NOMO-1 treated with dmso at 0.1 percent for 144 hours (cell line): ENCODE data around the gene GTF2H2C.
"Not testable (repeated sequence)": the region's sequence is repeated elsewhere in the genome, so short reads cannot be mapped to it uniquely, and the experiment has no call there.

Experiments used
- DNase-seq: peaks from one replicate; lab custom pipeline; 2025; ENCODE audit not compliant: unreplicated experiment; lab: John Stamatoyannopoulos, UW

GTF2H2C gene

DNA sequence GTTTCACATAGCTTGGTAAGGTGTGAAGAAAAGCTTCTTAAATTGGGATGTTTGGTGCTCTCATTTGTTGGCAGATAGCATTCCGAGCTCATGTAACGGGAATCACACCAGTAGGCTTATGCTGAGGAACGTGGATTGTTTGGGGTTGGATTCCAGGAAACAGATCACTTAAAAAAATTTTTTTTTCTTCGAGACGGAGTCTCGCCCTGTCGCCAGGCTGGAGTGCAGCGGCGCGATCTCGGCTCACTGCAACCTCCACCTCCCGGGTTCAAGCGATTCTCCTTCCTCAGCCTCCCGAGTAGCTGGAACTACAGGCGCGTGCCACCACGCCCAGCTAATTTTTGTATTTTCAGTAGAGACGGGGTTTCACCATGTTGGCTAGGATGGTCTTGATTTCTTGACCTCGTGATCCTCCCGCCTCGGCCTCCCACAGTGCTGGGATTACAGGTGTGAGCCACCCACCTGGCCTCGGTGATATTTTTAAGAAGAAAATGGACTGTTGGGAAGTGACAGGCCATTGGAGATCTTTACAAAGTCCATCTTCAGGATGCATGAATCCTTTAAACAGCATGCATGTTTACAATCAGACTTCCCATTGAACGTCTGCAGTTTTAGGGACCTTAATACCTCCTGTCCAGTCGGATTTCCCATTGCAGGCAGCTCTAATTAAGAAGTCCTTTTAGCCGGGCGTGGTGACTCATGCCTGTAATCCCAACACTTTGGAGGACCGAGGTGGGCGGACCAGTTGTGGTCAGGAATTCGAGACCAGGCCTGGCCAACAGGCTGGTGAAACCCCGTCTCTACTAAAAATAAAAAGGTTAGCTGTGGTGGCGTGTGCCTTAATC lies 818 bp downstream of the GTF2H2C start:
- not testable (repeated sequence) for DNase-seq

DNA sequence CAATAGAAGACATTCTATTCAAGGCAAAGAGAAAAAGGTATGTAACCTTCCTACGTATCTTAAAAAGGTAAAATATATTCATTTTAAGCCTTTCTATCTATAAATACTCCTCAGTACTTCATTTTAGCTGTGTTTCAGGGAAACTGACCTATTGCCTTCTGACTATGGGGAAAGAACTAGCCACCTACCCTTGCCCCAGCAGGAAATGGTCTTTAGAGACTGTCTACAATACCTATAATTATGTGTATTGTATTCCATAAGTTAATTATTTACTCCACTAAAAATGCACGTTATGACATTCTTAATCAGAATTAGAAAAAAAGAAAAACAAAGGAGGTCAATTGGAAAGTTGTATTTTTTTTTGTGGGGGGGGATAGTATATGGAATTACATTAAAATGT lies 6.2 kb downstream of the GTF2H2C start:
- DNase-seq: not testable (repeated sequence)

DNA sequence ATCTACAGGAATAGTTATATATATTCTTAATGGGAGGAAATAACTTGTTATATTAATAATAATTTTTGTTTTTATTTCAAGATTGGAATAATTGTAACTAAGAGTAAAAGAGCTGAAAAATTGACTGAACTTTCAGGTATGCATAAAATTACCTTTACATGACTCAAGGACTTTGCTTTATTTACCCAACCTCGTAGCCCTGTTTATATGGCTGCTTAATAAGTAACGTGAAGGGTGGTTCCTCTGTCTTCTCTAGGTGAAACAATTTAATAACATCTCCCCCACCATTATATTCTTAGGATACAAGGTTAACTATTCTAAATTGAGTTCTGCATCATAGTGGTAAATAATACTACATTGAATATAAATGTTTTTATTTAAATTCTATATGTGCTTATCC lies 8.1 kb downstream of the GTF2H2C start:
- not testable (repeated sequence) for DNase-seq

DNA sequence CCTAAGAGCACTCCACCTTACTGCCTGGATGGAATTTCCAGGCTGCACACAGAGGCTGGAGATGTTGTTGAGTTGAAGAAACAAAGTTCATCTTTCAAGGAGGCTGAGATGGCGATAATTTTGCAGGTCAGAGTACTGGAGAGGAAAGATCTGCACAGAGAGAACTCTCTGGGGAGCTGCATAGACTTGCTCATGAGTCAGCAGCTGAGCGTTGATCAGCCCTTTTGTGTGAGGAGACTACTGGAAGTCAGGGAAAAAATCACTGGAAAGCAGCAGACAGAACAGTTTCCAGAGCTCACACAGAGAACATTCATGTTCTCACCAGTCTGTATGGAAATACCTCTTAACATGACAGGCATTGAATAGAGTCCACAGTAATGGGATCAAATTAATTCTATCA lies 23.4 kb downstream of the GTF2H2C start:
- not testable (repeated sequence) for DNase-seq

DNA sequence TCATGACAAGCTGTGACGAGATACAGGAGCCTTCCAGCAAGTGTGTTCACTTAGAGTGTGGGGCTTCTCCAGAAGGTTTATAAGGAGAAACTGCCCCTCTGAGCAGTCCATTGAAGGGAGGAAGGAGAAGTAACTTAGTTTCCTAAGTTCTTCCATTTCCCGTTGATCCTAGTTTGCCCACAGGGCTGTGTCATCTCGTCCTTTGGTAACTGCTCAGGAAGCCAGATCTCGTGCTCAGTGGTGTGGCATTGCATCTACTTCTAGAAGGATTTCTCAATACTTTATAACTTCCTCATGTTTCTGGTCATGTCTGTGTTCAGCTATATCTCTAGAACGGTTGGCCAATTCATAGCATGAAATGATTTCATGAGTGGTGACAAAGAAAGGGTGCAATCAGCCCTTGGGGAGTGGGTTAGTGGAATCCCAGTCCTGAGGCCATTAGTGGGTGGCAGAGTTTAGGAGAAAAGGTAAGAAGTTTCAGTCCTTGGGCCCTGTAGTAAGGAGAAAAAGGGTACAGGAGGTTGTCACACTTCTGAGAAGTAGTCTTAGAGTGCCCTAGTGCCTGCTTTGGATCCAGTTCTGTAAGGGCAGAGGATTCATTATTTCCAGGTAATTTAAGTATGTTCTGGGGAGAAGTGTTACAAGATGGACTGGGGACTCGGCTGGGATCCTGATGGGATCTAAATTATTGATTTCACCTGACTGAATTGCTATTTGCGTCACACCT lies 36.3 kb downstream of the GTF2H2C start:
- DNase-seq: not testable (repeated sequence)

DNA sequence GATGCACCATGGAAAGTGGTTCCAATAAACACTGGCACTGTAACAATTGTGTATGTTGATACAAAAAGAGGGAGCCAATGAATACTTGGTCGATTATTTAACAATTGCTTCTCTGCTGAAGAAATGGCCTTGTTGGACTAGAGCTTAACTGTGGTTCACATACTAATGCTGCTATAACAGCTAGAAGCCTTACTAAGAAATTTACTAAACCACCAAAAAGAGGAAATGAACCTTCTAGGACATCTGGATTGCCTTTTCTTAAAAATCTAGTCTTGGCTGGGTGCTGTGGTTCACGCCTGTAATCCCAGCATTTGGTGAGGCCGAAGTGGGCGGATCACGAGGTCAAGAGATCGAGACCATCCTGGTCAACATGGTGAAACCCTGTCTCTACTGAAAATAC lies 42.0 kb downstream of the GTF2H2C start:
- not testable (repeated sequence) for DNase-seq

DNA sequence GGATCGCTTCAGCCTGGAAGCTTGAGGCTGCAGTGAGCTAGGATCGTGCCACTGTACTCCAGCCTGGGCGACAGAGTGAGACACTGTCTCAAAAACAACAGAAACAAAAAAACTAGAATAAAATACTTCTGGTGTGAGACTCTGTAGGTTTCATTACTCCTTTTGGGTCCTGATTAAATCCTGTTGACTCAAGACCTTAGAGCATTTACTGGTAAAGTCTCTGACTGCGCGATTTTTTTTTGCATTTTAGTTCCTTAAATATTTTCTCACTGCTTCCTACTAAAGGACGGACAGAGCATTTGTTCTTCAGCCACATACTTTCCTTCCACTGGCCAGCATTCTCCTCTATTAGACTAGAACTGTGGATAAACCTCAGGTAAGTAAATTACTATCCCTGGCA lies 46.8 kb downstream of the GTF2H2C start:
- DNase-seq: not testable (repeated sequence)

DNA sequence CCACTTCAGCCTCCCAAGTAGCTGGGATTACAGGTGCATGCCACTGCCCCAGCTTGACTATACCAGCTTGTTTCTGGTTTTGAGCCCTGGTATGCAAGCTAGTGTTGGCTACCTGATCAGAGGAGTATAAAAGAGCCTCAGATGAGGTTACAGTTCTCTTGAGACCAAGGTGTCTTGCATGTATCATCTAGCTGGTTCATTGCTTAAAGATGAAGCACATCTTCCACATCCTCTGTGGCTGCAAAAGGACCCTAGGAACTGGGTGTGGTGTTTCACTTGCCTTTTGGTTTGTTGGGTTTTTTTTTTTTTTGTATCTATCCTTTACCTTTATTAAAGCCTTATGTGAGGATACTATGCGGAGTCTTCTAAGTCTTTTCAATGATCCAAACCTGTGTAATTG lies 47.8 kb downstream of the GTF2H2C start:
- not testable (repeated sequence) for DNase-seq

DNA sequence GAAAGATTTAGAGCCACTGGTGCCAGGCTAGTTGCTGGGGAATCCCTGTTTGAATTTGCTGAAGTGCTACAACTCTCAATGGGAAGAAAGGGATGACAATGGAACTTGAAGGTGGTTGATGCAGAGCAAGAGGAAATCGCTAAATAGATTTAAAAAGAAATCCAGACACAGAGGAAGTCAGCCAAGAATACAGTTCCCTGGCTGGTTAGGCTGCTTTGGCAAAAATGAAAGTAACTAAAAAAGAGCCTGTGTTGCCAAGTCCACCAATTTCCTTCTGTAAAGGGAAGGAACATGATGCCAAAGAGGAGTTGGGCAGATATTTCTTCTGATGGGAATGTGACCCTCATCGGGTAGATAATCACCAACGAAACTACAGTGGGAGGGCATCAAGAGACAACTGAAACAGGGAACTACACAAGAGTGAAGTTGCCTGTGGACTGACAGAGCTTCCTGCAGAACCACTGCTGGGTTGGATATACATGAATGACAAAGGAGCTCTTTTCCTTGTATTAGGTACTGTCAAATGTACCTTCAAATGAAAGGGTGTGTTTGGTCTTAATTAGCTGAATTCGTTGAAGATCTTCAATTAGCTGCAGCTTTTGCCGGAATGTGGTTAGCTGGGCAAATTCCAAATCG lies 49.0 kb downstream of the GTF2H2C start:
- DNase-seq: not testable (repeated sequence)

DNA sequence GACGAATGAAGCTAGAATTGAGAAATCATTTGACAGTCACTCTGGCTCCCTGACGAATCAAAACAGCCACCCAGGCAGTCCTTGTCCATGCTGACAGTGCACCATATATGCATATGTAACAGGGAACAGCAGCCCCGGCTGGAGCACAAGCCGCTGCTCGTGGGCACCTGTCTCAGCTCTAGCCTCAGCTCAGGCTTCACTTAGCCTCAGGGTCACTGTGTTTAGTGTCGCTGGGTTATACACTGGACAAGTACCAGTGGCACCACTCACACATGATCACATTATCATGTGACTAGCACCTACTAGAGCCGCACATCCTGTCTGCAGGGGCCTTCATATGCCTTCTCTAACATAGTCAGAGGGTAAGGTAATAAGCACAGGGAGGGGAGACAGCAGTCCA lies 54.9 kb downstream of the GTF2H2C start:
- not testable (repeated sequence) for DNase-seq

DNA sequence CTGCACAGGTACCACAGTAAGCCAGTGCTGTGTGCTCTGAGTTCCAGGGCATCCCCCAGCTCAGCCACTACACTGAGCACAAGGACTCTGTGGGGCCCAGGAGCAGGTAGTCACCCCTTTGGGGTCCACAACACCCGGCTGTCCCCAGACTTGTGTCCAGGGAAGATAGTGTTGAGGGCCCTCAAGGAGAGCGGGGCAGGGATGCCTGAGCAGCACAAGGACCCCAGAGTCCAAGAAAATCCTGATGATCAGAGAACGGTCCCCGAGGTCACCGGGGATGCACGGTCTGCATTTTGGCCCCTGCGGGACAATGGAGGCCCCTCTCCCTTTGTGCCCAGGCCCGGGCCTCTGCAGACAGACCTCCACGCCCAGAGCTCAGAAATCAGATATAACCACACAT lies 71.9 kb downstream of the GTF2H2C start:
- DNase-seq: not testable (repeated sequence)
